Muscle of leg (tissue), 11 donors: ENCODE results near the gene PTPN14. TPM values are rescaled to one million over a fixed set of nuclear protein-coding genes. Genes with fewer than 3 reads are reported as not detected.
A peak's percentile ranks its signal among the peaks of the same experiment; 100 is the strongest.
"Not testable (repeated sequence)": the region's sequence is repeated elsewhere in the genome, so short reads cannot be mapped to it uniquely, and the experiment has no call there.

Experiments used
- DNase-seq: peaks from one replicate; pipeline ENCODE4 v3.0.0; 2013
- H3K27ac ChIP-seq: one replicate; pipeline ENCODE4 v1.5.1; 2013; ENCODE audit warnings: mild to moderate bottlenecking, low read length, control low read depth
- H3K27me3 ChIP-seq: one replicate; pipeline ENCODE4 v1.6.1; 2013; ENCODE audit warnings: low read length; ENCODE audit not compliant: control insufficient read depth, insufficient read depth
- H3K36me3 ChIP-seq: one replicate; pipeline ENCODE4 v1.6.1; 2013; ENCODE audit warnings: low read length; ENCODE audit not compliant: control insufficient read depth, insufficient read depth
- H3K4me1 ChIP-seq: one replicate; pipeline ENCODE4 v1.6.1; 2013; ENCODE audit warnings: low read length; ENCODE audit not compliant: control insufficient read depth, insufficient read depth
- H3K4me3 ChIP-seq: one replicate; pipeline ENCODE4 v1.5.1; 2013; ENCODE audit warnings: low read length, control low read depth
- H3K9me3 ChIP-seq: replicated peaks from 2 replicates; pipeline ENCODE4 v1.6.1; 2013; ENCODE audit warnings: low read depth, low read length; ENCODE audit not compliant: control insufficient read depth
- WGBS: methylation state at CpG from one replicate; pipeline ENCODE4 v1.1.5; 2013; ENCODE audit warnings: missing lambda C conversion rate; ENCODE audit not compliant: insufficient coverage; 5-methylcytosine and 5-hydroxymethylcytosine counted together
- polyA plus RNA-seq, 8 donors: library from polyadenylated mRNA; unstranded; fragments of 120-200 nt; gene quantifications; one replicate each; pipeline versions ENCODE4 v1.2.1 to v1.2.3, GENCODE V29; 2013; ENCODE audit warnings: inconsistent platforms in 1 of 8, low replicate concordance in 1 of 8; ENCODE audit not compliant: insufficient read length in 8 of 8, insufficient read depth in 1 of 8
- total RNA-seq: library from RNA; stranded (reverse); fragments of 120-200 nt; gene quantifications from one replicate; pipeline ENCODE4 v1.2.4, GENCODE V29; 2013

The PTPN14 gene
- total and polyA plus RNA-seq, 9 donors: 9.4 to 25.2 (median 15.8) TPM

- H3K9me3 ChIP-seq: no peaks in the 10 kb centered on the region
- H3K36me3 ChIP-seq: no peaks in the 10 kb centered on the region
- WGBS: no CpG with 5 or more reads among the region's 2 CpGs
- H3K4me3 ChIP-seq: no peak overlapping the region
- no peaks in the 10 kb centered on the region for H3K27me3 ChIP-seq
- H3K4me1 ChIP-seq: peaks cover 7% of the 10 kb centered on the region
- H3K27ac ChIP-seq: no peak overlapping the region
- peak; percentile 13 for DNase-seq
Observed at GRCh38 chr1:214524824-214525223, 26.6 kb downstream of the PTPN14 start.

GRCh38 chr1:214523124-214523824, 28.1 kb downstream of the PTPN14 start:
- no peak for DNase-seq
- H3K9me3 ChIP-seq: no peaks in the 10 kb centered on the region
- 83% methylated on average over 2 of the region's 8 CpGs for WGBS
- no peak overlapping the region for H3K4me3 ChIP-seq
- H3K4me1 ChIP-seq: peaks cover 7% of the 10 kb centered on the region
- no peaks in the 10 kb centered on the region for H3K36me3 ChIP-seq
- H3K27me3 ChIP-seq: no peaks in the 10 kb centered on the region
- no peak overlapping the region for H3K27ac ChIP-seq

GRCh38 chr1:214521458-214521857, 29.9 kb downstream of the PTPN14 start:
- H3K27ac ChIP-seq, H3K36me3 ChIP-seq, H3K4me3 ChIP-seq, H3K4me1 ChIP-seq, DNase-seq, H3K27me3 ChIP-seq, H3K9me3 ChIP-seq: not testable (repeated sequence)
- 83% methylated on average over 3 of the region's 9 CpGs for WGBS

- Histone ChIP-seq H3K4me1 (peaks cover 6% of the 10 kb centered on the region), H3K9me3 (no peaks in the 10 kb centered on the region), H3K27me3 (no peaks in the 10 kb centered on the region), H3K4me3 (no peak overlapping the region), H3K36me3 (no peaks in the 10 kb centered on the region), H3K27ac (no peak overlapping the region)
- WGBS: no CpG with 5 or more reads among the region's 3 CpGs
- no peak for DNase-seq
Observed at GRCh38 chr1:214520544-214521165, 30.7 kb downstream of the PTPN14 start.

- H3K4me3 ChIP-seq: no peak overlapping the region
- no peaks in the 10 kb centered on the region for H3K36me3 ChIP-seq
- no peaks in the 10 kb centered on the region for H3K9me3 ChIP-seq
- DNase-seq: no peak
- peaks cover 7% of the 10 kb centered on the region for H3K4me1 ChIP-seq
- H3K27ac ChIP-seq: no peak overlapping the region
- H3K27me3 ChIP-seq: no peaks in the 10 kb centered on the region
Observed at GRCh38 chr1:214518361-214518760, 33.0 kb downstream of the PTPN14 start.

GRCh38 chr1:214516434-214517326, 34.7 kb downstream of the PTPN14 start:
- H3K9me3 ChIP-seq: no peaks in the 10 kb centered on the region
- no peaks in the 10 kb centered on the region for H3K27me3 ChIP-seq
- DNase-seq: no peak
- peaks cover 7% of the 10 kb centered on the region for H3K4me1 ChIP-seq
- no peak overlapping the region for H3K4me3 ChIP-seq
- no peak overlapping the region for H3K27ac ChIP-seq
- WGBS: 95% methylated on average over 5 of the region's 6 CpGs
- H3K36me3 ChIP-seq: no peaks in the 10 kb centered on the region

GRCh38 chr1:214515544-214516433, 35.6 kb downstream of the PTPN14 start:
- Histone ChIP-seq H3K36me3 (no peaks in the 10 kb centered on the region), H3K9me3 (peaks cover 4% of the 10 kb centered on the region), H3K27me3 (no peaks in the 10 kb centered on the region), H3K4me3 (no peak overlapping the region), H3K4me1 (peaks cover 7% of the 10 kb centered on the region), H3K27ac (no peak overlapping the region)
- peak; percentile 46 for DNase-seq
- WGBS: no CpG with 5 or more reads among the region's 3 CpGs

GRCh38 chr1:214514819-214515383, 36.5 kb downstream of the PTPN14 start:
- H3K27ac ChIP-seq: no peak overlapping the region
- H3K9me3 ChIP-seq: peaks cover 8% of the 10 kb centered on the region
- no peaks in the 10 kb centered on the region for H3K27me3 ChIP-seq
- no peak for DNase-seq
- no peak overlapping the region for H3K4me3 ChIP-seq
- no peaks in the 10 kb centered on the region for H3K36me3 ChIP-seq
- H3K4me1 ChIP-seq: peaks cover 7% of the 10 kb centered on the region
- 72% methylated on average over 5 of the region's 8 CpGs for WGBS

GRCh38 chr1:214514032-214514818, 37.2 kb downstream of the PTPN14 start:
- no peaks in the 10 kb centered on the region for H3K36me3 ChIP-seq
- H3K4me1 ChIP-seq: peaks cover 7% of the 10 kb centered on the region
- 58% methylated on average over 3 of the region's 9 CpGs for WGBS
- no peak overlapping the region for H3K27ac ChIP-seq
- H3K27me3 ChIP-seq: no peaks in the 10 kb centered on the region
- H3K9me3 ChIP-seq: peaks cover 10% of the 10 kb centered on the region
- H3K4me3 ChIP-seq: no peak overlapping the region
- DNase-seq: no peak
